GM10266 (cell line): ENCODE data around the gene DDR2.

Source experiments
- DNase-seq: peaks from one replicate; pipeline ENCODE4 v3.0.0; 2012; ENCODE audit errors: extremely low spot score
- TF ChIP-seq, protein P1 (sequence below): IDR thresholded peaks from 2 replicates; pipeline ENCODE4 v1.5.1; 2012; ENCODE audit warnings: mild to moderate bottlenecking, low read depth; ENCODE audit not compliant: control insufficient read depth, insufficient read depth; ENCODE audit errors: missing control alignments

DDR2 gene

GRCh38 chr1:162704673-162705424 is 72.6 kb downstream of the DDR2 start:
- TF ChIP-seq, protein P1, sequence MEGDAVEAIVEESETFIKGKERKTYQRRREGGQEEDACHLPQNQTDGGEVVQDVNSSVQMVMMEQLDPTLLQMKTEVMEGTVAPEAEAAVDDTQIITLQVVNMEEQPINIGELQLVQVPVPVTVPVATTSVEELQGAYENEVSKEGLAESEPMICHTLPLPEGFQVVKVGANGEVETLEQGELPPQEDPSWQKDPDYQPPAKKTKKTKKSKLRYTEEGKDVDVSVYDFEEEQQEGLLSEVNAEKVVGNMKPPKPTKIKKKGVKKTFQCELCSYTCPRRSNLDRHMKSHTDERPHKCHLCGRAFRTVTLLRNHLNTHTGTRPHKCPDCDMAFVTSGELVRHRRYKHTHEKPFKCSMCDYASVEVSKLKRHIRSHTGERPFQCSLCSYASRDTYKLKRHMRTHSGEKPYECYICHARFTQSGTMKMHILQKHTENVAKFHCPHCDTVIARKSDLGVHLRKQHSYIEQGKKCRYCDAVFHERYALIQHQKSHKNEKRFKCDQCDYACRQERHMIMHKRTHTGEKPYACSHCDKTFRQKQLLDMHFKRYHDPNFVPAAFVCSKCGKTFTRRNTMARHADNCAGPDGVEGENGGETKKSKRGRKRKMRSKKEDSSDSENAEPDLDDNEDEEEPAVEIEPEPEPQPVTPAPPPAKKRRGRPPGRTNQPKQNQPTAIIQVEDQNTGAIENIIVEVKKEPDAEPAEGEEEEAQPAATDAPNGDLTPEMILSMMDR, result no peak
- no peak for DNase-seq

DNA sequence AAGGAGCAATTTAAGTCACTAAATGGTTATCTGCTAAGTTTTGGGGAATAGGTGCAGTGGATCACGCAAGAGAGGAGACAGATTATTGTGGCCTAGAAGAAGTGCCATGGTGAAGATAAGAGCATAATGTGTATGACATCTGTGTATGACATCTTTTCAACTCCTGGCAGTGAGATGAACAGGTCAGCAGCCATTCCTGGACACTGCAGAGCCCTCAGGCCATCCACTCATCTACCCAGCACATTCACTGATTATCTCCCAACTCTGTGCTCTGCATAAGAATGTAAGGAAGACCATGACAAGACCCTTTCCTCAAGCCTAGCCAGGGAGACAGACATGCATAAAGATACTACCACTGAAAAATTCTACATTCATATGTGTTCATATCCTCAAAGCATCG is 73.7 kb downstream of the DDR2 start:
- TF ChIP-seq, protein P1, result no peak
- no peak for DNase-seq

GRCh38 chr1:162706606-162707005 is 74.3 kb downstream of the DDR2 start:
- TF ChIP-seq, protein P1, result no peak
- DNase-seq, result no peak

- TF ChIP-seq, protein P1, result no peak
- DNase-seq, result no peak
Observed at GRCh38 chr1:162708286-162708685, 76.0 kb downstream of the DDR2 start.

DNA sequence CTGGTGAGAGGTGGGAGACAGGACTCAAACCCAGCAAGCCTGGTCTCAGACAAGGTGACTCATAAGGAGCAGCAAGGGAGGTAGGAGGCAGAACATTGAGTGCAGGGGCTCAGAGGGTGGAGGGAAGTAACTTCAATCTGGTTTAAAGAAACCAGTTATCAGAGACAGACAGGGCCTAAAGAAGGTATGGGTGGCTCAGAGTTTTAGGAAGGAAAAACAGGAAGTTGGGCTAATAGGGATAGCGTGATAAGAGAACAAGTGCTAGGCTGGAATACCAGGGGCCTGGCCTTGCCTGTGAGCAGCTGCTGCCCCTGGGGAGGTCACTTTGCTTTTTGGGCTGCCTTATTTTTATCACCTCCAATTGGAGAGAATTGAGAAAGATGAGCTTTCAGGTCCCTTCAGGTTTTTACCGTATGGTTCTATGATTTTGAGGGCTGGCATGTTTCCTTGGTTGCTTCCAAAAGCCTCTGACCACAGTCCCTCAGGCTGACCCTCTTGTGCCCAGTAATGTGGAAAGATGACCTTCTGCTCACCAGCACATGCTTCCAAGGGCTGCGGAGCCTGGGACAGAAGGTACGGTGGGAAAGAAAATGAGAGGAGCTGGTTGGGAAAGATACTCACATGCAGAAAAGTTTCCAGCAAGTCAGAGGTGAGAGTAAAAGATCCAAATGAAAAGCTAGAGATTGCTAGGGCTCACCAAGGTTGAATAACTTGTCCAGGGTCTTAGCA is 77.0 kb downstream of the DDR2 start:
- TF ChIP-seq, protein P1, result no peak
- no peak for DNase-seq

- DNase-seq, result no peak
- TF ChIP-seq, protein P1, result no peak
Observed at GRCh38 chr1:162709870-162710269, 77.6 kb downstream of the DDR2 start.

DNA sequence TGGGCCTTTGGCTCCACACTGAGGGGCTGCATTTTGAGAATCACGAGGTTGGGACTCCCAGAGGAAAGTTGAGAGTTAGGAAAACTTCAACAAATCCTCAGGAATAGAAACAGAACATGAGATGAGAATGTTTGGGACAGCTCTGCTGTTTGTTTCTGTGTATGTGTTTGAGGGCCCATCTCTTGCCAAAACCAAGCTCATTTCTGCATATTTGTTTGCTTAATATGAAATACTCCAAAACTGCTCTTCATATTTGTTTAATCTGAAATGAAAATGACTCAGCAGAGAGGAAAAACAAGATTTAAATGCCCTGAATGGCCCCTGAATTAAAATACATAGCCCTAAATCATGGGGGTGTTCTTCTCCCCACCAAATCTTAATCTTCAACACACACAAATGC is 78.1 kb downstream of the DDR2 start:
- DNase-seq, result no peak

More for the DNA sequence above, 78.1 kb downstream of the DDR2 start:
- TF ChIP-seq, protein P1, result no peak
